Panc1 (cell line): Measurements from ENCODE around the gene ADSS1.

ENCODE experiments used
- POLR2AphosphoS5 ChIP-seq: IDR thresholded peaks from 2 replicates; pipeline ENCODE4 v1.6.1; 2012; ENCODE audit warnings: mild to moderate bottlenecking, low read depth, low read length, moderate library complexity
- TCF7L2 ChIP-seq: IDR thresholded peaks from 2 replicates; pipeline ENCODE4 v1.6.1; 2011; ENCODE audit warnings: mild to moderate bottlenecking, low read depth, low read length, inconsistent platforms
- TF ChIP-seq, protein P1 (sequence below): fragments of 450-650 bp; IDR thresholded peaks from 2 replicates; pipeline ENCODE4 v1.5.1; 2017; ENCODE audit warnings: mild to moderate bottlenecking
- TF ChIP-seq, protein P2 (sequence below), 2 experiments: IDR thresholded peaks; 2 replicates each; pipeline ENCODE4 v1.6.1; 2011 to 2012; ENCODE audit warnings: low read depth in 2 of 2, control low read depth in 1 of 2, low read length in 1 of 2, mild to moderate bottlenecking in 1 of 2, moderate library complexity in 1 of 2; ENCODE audit not compliant: insufficient read depth in 1 of 2

DNA sequence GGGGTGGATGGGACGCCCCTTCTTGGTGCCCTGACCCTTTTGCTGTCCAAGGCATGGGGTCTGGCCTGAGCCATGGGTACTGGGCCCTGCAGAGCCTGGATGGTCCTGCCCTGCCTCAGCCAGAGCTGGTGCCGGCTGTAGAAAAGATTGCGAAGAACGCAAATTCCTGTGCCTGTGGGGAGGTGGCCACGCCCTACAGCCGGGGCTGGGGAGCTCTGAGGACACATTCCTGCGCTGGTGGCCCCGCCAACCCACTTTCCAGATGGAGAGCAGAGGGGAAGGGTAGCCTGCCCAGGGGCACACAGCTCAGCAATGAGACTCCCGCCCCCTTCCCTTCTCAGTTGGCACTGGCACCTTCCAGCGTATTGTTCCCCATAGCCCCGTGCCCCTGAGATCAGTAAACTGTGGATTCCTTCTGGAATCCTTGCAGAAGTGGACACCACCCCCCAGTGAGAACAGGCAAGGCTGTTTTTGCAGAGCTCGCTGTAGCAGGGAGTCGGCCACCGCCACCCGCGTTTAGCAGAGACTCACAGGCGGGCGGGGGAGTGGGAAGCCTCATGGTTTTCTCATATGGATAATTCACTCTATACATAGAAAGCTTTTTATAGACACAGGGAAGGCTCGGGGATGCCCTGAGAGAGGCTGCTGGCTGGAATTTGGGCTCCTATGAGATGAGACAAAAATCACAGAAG lies 26.0 kb upstream of the ADSS1 start:
- TF ChIP-seq, protein P1, sequence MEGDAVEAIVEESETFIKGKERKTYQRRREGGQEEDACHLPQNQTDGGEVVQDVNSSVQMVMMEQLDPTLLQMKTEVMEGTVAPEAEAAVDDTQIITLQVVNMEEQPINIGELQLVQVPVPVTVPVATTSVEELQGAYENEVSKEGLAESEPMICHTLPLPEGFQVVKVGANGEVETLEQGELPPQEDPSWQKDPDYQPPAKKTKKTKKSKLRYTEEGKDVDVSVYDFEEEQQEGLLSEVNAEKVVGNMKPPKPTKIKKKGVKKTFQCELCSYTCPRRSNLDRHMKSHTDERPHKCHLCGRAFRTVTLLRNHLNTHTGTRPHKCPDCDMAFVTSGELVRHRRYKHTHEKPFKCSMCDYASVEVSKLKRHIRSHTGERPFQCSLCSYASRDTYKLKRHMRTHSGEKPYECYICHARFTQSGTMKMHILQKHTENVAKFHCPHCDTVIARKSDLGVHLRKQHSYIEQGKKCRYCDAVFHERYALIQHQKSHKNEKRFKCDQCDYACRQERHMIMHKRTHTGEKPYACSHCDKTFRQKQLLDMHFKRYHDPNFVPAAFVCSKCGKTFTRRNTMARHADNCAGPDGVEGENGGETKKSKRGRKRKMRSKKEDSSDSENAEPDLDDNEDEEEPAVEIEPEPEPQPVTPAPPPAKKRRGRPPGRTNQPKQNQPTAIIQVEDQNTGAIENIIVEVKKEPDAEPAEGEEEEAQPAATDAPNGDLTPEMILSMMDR, result no peak
- TF ChIP-seq, protein P2, sequence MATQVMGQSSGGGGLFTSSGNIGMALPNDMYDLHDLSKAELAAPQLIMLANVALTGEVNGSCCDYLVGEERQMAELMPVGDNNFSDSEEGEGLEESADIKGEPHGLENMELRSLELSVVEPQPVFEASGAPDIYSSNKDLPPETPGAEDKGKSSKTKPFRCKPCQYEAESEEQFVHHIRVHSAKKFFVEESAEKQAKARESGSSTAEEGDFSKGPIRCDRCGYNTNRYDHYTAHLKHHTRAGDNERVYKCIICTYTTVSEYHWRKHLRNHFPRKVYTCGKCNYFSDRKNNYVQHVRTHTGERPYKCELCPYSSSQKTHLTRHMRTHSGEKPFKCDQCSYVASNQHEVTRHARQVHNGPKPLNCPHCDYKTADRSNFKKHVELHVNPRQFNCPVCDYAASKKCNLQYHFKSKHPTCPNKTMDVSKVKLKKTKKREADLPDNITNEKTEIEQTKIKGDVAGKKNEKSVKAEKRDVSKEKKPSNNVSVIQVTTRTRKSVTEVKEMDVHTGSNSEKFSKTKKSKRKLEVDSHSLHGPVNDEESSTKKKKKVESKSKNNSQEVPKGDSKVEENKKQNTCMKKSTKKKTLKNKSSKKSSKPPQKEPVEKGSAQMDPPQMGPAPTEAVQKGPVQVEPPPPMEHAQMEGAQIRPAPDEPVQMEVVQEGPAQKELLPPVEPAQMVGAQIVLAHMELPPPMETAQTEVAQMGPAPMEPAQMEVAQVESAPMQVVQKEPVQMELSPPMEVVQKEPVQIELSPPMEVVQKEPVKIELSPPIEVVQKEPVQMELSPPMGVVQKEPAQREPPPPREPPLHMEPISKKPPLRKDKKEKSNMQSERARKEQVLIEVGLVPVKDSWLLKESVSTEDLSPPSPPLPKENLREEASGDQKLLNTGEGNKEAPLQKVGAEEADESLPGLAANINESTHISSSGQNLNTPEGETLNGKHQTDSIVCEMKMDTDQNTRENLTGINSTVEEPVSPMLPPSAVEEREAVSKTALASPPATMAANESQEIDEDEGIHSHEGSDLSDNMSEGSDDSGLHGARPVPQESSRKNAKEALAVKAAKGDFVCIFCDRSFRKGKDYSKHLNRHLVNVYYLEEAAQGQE (IDR thresholded peaks at IDR 0.05; ENCODE audit: insufficient read depth in 1 of 2, low read depth in 2 of 2, low read length in 1 of 2), result no peak
- TF ChIP-seq POLR2AphosphoS5 (no peak), TCF7L2 (no peak)
